K562 (cell line): Measurements from ENCODE around the gene GPHA2. TPM values are rescaled to one million over a fixed set of nuclear protein-coding genes. Genes with fewer than 3 reads are reported as not detected.

ENCODE experiments used
- ATAC-seq: fragments of 200-7000 bp; cut with Tn5 transposase; 3 replicates; pipeline ENCODE4 v1.9.1; 2020; ENCODE audit warnings: moderate library complexity
- BruUV-seq: library from RNA; stranded (reverse); fragments of 400-500 nt; replicated peaks from 2 replicates; lab custom pipeline; 2021; lab: Mats Ljungman, UMichigan
- CTCF ChIA-PET: fragments of 300-600 bp; formaldehyde crosslinking; extraction: SDS; loops from one replicate; lab custom pipeline; 2021; ENCODE audit warnings: low intra/inter-chr PET ratio; lab: Yijun Ruan, JAX
- POLR2A ChIA-PET: fragments of 300-600, 350-650 bp; sonication (Branson Sonifier 250); formaldehyde crosslinking; extraction: SDS; loops from one replicate; lab custom pipeline; 2021; ENCODE audit warnings: antibody characterized with exemption, inconsistent platforms; lab: Yijun Ruan, JAX
- DNase-seq, 4 experiments: peaks; one replicate each; pipeline versions ENCODE4 v3.0.0 to v3.0.0-alpha.2; 2011 to 2018; ENCODE audit warnings: low spot score in 3 of 4, mixed read lengths in 3 of 4; ENCODE audit errors: extremely low read depth in 1 of 4
- FAIRE-seq: peaks from 2 replicates; lab custom pipeline; 2011; peaks lifted over from hg19 to GRCh38; lab: Jason Lieb, UNC
- H2AFZ ChIP-seq: 2 replicates; pipeline ENCODE4 v1.6.0; 2011; ENCODE audit warnings: low read depth, low read length, control low read depth, inconsistent platforms
- H3K27ac ChIP-seq: fragments of 200-600 bp; 3 replicates; pipeline ENCODE4 v1.8.0; 2011; ENCODE audit warnings: low read depth, mild to moderate bottlenecking, control low read depth, inconsistent platforms, low read length, moderate library complexity, mixed read lengths; ENCODE audit errors: extremely low read depth
- H3K27me3 ChIP-seq, 2 experiments: fragments of 300-600 bp in 1 of 2; 2 replicates in 1 of 2; 3 replicates in 1 of 2; pipeline versions ENCODE4 v1.6.0 to v1.8.0; 2011; ENCODE audit warnings: inconsistent platforms in 2 of 2, low read length in 2 of 2, mild to moderate bottlenecking in 1 of 2, mixed read lengths in 1 of 2, moderate library complexity in 1 of 2; ENCODE audit not compliant: control insufficient read depth in 2 of 2, insufficient read depth in 2 of 2
- H3K36me3 ChIP-seq: fragments of 300-600 bp; 3 replicates; pipeline ENCODE4 v1.8.0; 2011; ENCODE audit warnings: mild to moderate bottlenecking, low read length, inconsistent platforms; ENCODE audit not compliant: control insufficient read depth, insufficient read depth
- H3K4me1 ChIP-seq, 2 experiments: fragments of 200-600 bp in 1 of 2; replicated peaks in 1 of 2; 2 replicates in 1 of 2; 3 replicates in 1 of 2; pipeline versions ENCODE4 v1.5.1 to v1.8.0; 2011; ENCODE audit warnings: inconsistent platforms in 2 of 2, low read length in 2 of 2, mild to moderate bottlenecking in 1 of 2, mixed read lengths in 1 of 2, moderate library complexity in 1 of 2; ENCODE audit not compliant: control insufficient read depth in 2 of 2, insufficient read depth in 2 of 2
- H3K4me2 ChIP-seq: 2 replicates; pipeline ENCODE4 v1.6.1; 2011; ENCODE audit warnings: low read length, control low read depth, inconsistent platforms, mixed read lengths; ENCODE audit not compliant: insufficient read depth
- H3K4me3 ChIP-seq: fragments of 200-600 bp; sonication (generic), shearing (Covaris generic); 2 replicates; pipeline ENCODE4 v1.5.1; 2016; ENCODE audit warnings: control low read depth, inconsistent platforms
- H3K79me2 ChIP-seq: fragments of 200-600 bp; 3 replicates; pipeline ENCODE4 v1.8.0; 2011; ENCODE audit warnings: low read length, inconsistent platforms; ENCODE audit not compliant: control insufficient read depth, insufficient read depth
- H3K9ac ChIP-seq, 2 experiments: 2 replicates each; pipeline versions ENCODE4 v1.6.0 to v1.6.1; 2011; ENCODE audit warnings: low read depth in 2 of 2, low read length in 2 of 2, control low read depth in 1 of 2, inconsistent platforms in 1 of 2, mild to moderate bottlenecking in 1 of 2, mixed read lengths in 1 of 2; ENCODE audit not compliant: insufficient read depth in 1 of 2
- H3K9me1 ChIP-seq: one replicate; pipeline ENCODE4 v1.6.0; 2011; ENCODE audit warnings: inconsistent platforms, mild to moderate bottlenecking, low read length, moderate library complexity; ENCODE audit not compliant: control insufficient read depth, insufficient read depth
- H3K9me3 ChIP-seq: replicated peaks from 2 replicates; pipeline ENCODE4 v1.5.1; 2011; ENCODE audit warnings: low read depth, low read length, inconsistent platforms; ENCODE audit not compliant: control insufficient read depth, insufficient read depth
- H4K20me1 ChIP-seq: replicated peaks from 2 replicates; pipeline ENCODE4 v1.6.1; 2011; ENCODE audit warnings: low read length, inconsistent platforms, mixed read lengths; ENCODE audit not compliant: control insufficient read depth, insufficient read depth
- CREM ChIP-seq: IDR thresholded peaks from 2 replicates; pipeline ENCODE4 v1.6.1; 2014; ENCODE audit warnings: antibody characterized with exemption, low read depth
- ELK1 ChIP-seq: sonication (generic); formaldehyde crosslinking; IDR thresholded peaks from 2 replicates; pipeline ENCODE4 v1.8.1; 2022; ENCODE audit warnings: missing genetic modification reagents
- EP400 ChIP-seq: fragments of 450-650 bp; IDR thresholded peaks from 2 replicates; pipeline ENCODE4 v1.6.1; 2017; ENCODE audit warnings: antibody characterized with exemption, mild to moderate bottlenecking, moderate library complexity
- GATAD2A ChIP-seq: fragments of 450-650 bp; IDR thresholded peaks from 2 replicates; pipeline ENCODE4 v1.6.1; 2017
- HDAC1 ChIP-seq, 2 experiments: fragments of 450-650 bp; IDR thresholded peaks; 2 replicates each; pipeline ENCODE4 v1.6.1; 2016 to 2017; ENCODE audit warnings: inconsistent platforms in 1 of 2, mild to moderate bottlenecking in 1 of 2, moderate library complexity in 1 of 2
- MYNN ChIP-seq, 2 experiments: sonication (generic); formaldehyde crosslinking in 1 of 2; IDR thresholded peaks; 2 replicates each; pipeline versions ENCODE4 v1.5.0 to v1.6.1; 2016 to 2020; ENCODE audit warnings: antibody characterized with exemption in 1 of 2, missing genetic modification reagents in 1 of 2
- NELFE ChIP-seq: IDR thresholded peaks from 2 replicates; pipeline ENCODE4 v1.6.1; 2011; ENCODE audit warnings: mild to moderate bottlenecking; ENCODE audit not compliant: insufficient read depth, insufficient read length
- NUFIP1 ChIP-seq: fragments of 450-650 bp; IDR thresholded peaks from 2 replicates; pipeline ENCODE4 v1.6.1; 2018; ENCODE audit not compliant: partially characterized antibody
- PCBP2 ChIP-seq: fragments of 200-400 bp; formaldehyde crosslinking; IDR thresholded peaks from 2 replicates; pipeline ENCODE4 v1.6.1; 2018; ENCODE audit warnings: low read length, low read depth, mild to moderate bottlenecking, moderate library complexity; ENCODE audit not compliant: poor library complexity, severe bottlenecking
- POLR2AphosphoS2 ChIP-seq: IDR thresholded peaks from 2 replicates; pipeline ENCODE4 v1.6.1; 2012; ENCODE audit warnings: low read length, improper control_type of control experiment
- RBFOX2 ChIP-seq: fragments of 200-400 bp; formaldehyde crosslinking; IDR thresholded peaks from 2 replicates; pipeline ENCODE4 v1.6.1; 2017; ENCODE audit warnings: low read depth, mild to moderate bottlenecking, low read length, moderate library complexity
- SAFB2 ChIP-seq: fragments of 200-400 bp; formaldehyde crosslinking; IDR thresholded peaks from 2 replicates; pipeline ENCODE4 v1.6.1; 2018; ENCODE audit warnings: borderline replicate concordance, low read length, low read depth, moderate library complexity; ENCODE audit not compliant: severe bottlenecking
- TOE1 ChIP-seq, 2 experiments: fragments of 450-650 bp in 1 of 2; sonication (generic) in 1 of 2; formaldehyde crosslinking in 1 of 2; IDR thresholded peaks; 2 replicates each; pipeline versions ENCODE4 v1.7.1 to v1.8.0; 2016 to 2022; ENCODE audit warnings: borderline replicate concordance in 2 of 2, mild to moderate bottlenecking in 2 of 2, antibody characterized with exemption in 1 of 2, inconsistent platforms in 1 of 2, low read depth in 1 of 2, missing genetic modification reagents in 1 of 2, moderate library complexity in 1 of 2
- ZEB2 ChIP-seq: fragments of 450-650 bp; IDR thresholded peaks from 2 replicates; pipeline ENCODE4 v1.6.1; 2016
- ZNF696 ChIP-seq: fragments of 250-450 bp; sonication (Bioruptor Pico); conservative IDR thresholded peaks from 2 replicates; pipeline ENCODE4 v1.4.0; 2020; ENCODE audit warnings: mild to moderate bottlenecking, moderate library complexity
- WGBS: fragments of 100-300 bp; shearing (Covaris generic); methylation state at CpG from one replicate; pipeline ENCODE4 v1.1.6; 2016; ENCODE audit warnings: low coverage, mixed read lengths; ENCODE audit not compliant: insufficient coverage; ENCODE audit errors: missing lambda C conversion rate; 5-methylcytosine and 5-hydroxymethylcytosine counted together
- in situ Hi-C: fragments of 300-500 bp; cut with MboI; formaldehyde crosslinking; loops from 4 replicates; pipeline ENCODE4 v1.15.0; 2018; ENCODE audit warnings: inconsistent platforms, mixed read lengths
- intact Hi-C: fragments of 100-400 bp; cut with micrococcal nuclease; formaldehyde crosslinking; loops from 2 replicates; pipeline ENCODE4 v1.14.2; 2022
- polyA plus RNA-seq, 8 experiments: library from polyadenylated mRNA; depleted of rRNA in 4 of 8; stranded (reverse) in 5 of 8; unstranded in 3 of 8; fragments of >200 nt; fragmentation: Nextera tagmentation in 2 of 8; fragmentation: Illumina TruSeq in 1 of 8; extraction: Ambion mirVana in 2 of 8; extraction: Trizol in 1 of 8; gene quantifications; 2 replicates each; pipeline versions ENCODE4 v1.2.1 to v1.2.3, GENCODE V29; 2011 to 2014; ENCODE audit warnings: inconsistent platforms in 1 of 8, missing spikeins in 1 of 8
- total RNA-seq, 7 experiments: library from RNA; depleted of rRNA in 6 of 7; stranded (reverse); fragments of >200 nt in 6 of 7; fragmentation: Illumina TruSeq in 2 of 7; extraction: Trizol in 2 of 7; gene quantifications; 2 replicates each; pipeline versions ENCODE4 v1.2.1 to v1.2.3, GENCODE V29; 2011 to 2021; ENCODE audit warnings: low replicate concordance in 1 of 7
- TF ChIP-seq, protein P1 (sequence below): fragments of 200-800 bp; sonication (Bioruptor generic); IDR thresholded peaks from 2 replicates; pipeline ENCODE4 v1.6.1; 2017; ENCODE audit warnings: missing genetic modification characterization, missing compliant biosample characterization
- TF ChIP-seq, protein P2 (sequence below), 2 experiments: fragments of 450-650 bp; IDR thresholded peaks; 2 replicates each; pipeline ENCODE4 v1.6.1; 2016

GPHA2 gene
- total and polyA plus RNA-seq, 9 of the 15 experiments (the other 6 are each of a cell fraction or from before 2014, with no cell fraction given), result 0.17 to 0.22 TPM; not detected in 7

DNA sequence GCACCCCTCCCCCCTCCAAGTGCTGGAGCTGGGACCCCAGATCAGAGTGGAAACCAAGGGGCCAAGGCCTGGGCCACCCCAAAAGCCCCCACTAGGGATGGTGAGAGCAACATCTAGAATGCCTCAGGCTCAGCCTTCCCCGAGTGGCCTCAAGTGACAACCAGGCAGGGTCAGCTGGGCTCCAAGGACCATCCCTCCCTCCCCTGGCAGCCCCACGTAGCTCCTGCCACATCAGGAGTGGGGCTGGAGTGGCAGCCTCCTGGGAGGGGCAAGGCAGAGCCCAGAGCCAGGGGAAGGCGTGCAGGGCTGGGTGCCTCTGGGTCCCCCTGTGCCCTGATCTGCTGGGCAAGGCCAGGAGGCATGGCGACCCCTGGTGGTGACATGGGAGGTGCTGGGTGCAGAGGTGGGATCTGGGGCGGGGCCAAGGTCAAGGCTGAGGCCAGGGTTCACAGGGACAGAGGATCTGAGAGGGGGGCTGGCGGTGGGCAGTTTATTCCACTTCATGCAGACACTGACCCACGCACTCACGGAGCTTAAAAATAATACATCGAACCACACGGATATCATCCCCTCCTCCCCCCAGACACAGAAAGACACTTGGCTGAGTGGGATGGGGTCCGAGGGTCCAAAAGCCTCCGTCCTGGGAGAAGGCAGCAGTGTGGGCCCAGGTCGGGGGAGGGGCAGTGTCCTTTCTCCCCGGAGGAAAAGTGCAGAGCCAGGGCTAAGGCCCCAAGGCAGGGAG lies 41.5 kb downstream of the GPHA2 start:
- peak; percentile 93 for ATAC-seq
- Histone ChIP-seq H3K36me3 (peaks cover 41% of the 10 kb centered on the region; the same call in 2 of the 3 replicates), H3K27ac (no peak overlapping the region; the same call in 2 of the 3 replicates), H3K79me2 (no peaks in the 10 kb centered on the region), H3K27me3 (no peaks in the 10 kb centered on the region), H3K9me1 (no peaks in the 10 kb centered on the region), H3K4me1 (peaks cover 13 to 73% of the 10 kb centered on the region in 2 experiments; a peak in 4 of 5 replicates), H3K4me2 (no peak overlapping the region), H3K4me3 (no peak overlapping the region), H4K20me1 (no peaks in the 10 kb centered on the region), H3K9me3 (no peaks in the 10 kb centered on the region), H3K9ac (peak overlapping the region in 1 of 2 experiments; percentile 77; a peak in 2 of 4 replicates), H2AFZ (no peak overlapping the region)
- FAIRE-seq, result peak; percentile 83
- peak; percentile 84 to 91 (median 87) for DNase-seq
- WGBS, result 17% methylated on average over 13 of the region's 14 CpGs
- BruUV-seq, result no TSS peak
- POLR2A ChIA-PET, result no interaction called here
- CTCF ChIA-PET, result interaction anchor here (0.5 to 3.4 kb wide), 4 partner anchors 15 to 207 kb away, joined by 3 to 39 read pairs (median 8); no protein-coding TSS in a partner anchor
- in situ Hi-C loops, result loop anchor here (5.0 kb wide), 2 partner anchors 47 to 107 kb away; no protein-coding TSS in a partner anchor
- intact Hi-C loops, result loop anchor here (1.0 to 5.0 kb wide), 2 partner anchors 47 to 107 kb away; no protein-coding TSS in a partner anchor
- no peak for TF ChIP-seq ZNF696 (CRISPR knock-in tag)
- TF ChIP-seq NUFIP1, result no peak
- TF ChIP-seq CREM, result peak; percentile 37; the same call in 1 of the 2 replicates
- TF ChIP-seq GATAD2A, result peak; percentile 41; the same call in 1 of the 2 replicates
- no peak for TF ChIP-seq ELK1
- TF ChIP-seq POLR2AphosphoS2, result peak; percentile 86; the same call in 1 of the 2 replicates
- peak; percentile 64 for TF ChIP-seq TOE1 (IDR thresholded peaks at IDR 0.05; ENCODE audit: borderline replicate concordance)
- TF ChIP-seq TOE1 (CRISPR knock-in tag; IDR thresholded peaks at IDR 0.05; ENCODE audit: borderline replicate concordance, low read depth), result no peak
- no peak for TF ChIP-seq ZEB2
- TF ChIP-seq RBFOX2, result peak; percentile 58
- TF ChIP-seq HDAC1 (IDR thresholded peaks at IDR 0.05), result peak in 1 of 2 experiments; percentile 22; a peak in 1 of 4 replicates
- no peak for TF ChIP-seq SAFB2
- TF ChIP-seq MYNN (IDR thresholded peaks at IDR 0.05), result peak; percentile 89
- TF ChIP-seq MYNN (CRISPR knock-in tag; IDR thresholded peaks at IDR 0.05), result no peak
- no peak for TF ChIP-seq NELFE
- no peak for TF ChIP-seq PCBP2
- TF ChIP-seq EP400, result no peak
- TF ChIP-seq, protein P1, sequence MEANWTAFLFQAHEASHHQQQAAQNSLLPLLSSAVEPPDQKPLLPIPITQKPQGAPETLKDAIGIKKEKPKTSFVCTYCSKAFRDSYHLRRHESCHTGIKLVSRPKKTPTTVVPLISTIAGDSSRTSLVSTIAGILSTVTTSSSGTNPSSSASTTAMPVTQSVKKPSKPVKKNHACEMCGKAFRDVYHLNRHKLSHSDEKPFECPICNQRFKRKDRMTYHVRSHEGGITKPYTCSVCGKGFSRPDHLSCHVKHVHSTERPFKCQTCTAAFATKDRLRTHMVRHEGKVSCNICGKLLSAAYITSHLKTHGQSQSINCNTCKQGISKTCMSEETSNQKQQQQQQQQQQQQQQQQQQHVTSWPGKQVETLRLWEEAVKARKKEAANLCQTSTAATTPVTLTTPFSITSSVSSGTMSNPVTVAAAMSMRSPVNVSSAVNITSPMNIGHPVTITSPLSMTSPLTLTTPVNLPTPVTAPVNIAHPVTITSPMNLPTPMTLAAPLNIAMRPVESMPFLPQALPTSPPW (CRISPR knock-in tag), result peak; percentile 64
- TF ChIP-seq, protein P2, sequence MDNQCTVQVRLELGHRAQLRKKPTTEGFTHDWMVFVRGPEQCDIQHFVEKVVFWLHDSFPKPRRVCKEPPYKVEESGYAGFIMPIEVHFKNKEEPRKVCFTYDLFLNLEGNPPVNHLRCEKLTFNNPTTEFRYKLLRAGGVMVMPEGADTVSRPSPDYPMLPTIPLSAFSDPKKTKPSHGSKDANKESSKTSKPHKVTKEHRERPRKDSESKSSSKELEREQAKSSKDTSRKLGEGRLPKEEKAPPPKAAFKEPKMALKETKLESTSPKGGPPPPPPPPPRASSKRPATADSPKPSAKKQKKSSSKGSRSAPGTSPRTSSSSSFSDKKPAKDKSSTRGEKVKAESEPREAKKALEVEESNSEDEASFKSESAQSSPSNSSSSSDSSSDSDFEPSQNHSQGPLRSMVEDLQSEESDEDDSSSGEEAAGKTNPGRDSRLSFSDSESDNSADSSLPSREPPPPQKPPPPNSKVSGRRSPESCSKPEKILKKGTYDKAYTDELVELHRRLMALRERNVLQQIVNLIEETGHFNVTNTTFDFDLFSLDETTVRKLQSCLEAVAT (IDR thresholded peaks at IDR 0.05), result 0 out of 4 replicates have a peak, but pooled peaks of 1 of the 2 experiments have one; percentile 70
